HG02981 (cell line): Measurements from ENCODE around the gene DGAT2L6.
"Not testable (repeated sequence)": the region's sequence is repeated elsewhere in the genome, so short reads cannot be mapped to it uniquely, and the experiment has no call there.

ENCODE experiments used
- ATAC-seq: cut with Tn5 transposase; IDR thresholded peaks from one replicate; pipeline ENCODE4 v1.9.1; 2021; ENCODE audit warnings: mild to moderate bottlenecking, moderate library complexity; ENCODE audit not compliant: unreplicated experiment

The DGAT2L6 gene

DNA sequence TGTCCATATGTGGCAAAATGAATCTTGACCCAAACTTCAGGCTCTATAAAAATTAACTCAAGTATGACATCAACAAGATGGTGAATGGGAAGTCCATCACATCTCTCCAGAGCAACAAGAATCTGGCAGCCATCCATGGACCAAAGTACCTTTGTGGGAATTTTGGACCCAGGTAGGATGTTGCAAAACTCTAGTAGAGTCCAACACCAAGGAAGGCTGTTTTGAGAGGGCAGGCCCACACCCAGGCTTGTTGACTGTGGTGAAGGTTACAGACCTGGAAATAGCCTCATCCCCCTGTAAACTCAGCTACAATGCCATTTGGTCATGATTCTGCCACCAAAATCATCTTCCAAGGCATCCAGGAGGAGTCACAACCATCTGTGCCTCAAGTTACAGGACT lies 12.9 kb downstream of the DGAT2L6 start:
- no peak for ATAC-seq

DNA sequence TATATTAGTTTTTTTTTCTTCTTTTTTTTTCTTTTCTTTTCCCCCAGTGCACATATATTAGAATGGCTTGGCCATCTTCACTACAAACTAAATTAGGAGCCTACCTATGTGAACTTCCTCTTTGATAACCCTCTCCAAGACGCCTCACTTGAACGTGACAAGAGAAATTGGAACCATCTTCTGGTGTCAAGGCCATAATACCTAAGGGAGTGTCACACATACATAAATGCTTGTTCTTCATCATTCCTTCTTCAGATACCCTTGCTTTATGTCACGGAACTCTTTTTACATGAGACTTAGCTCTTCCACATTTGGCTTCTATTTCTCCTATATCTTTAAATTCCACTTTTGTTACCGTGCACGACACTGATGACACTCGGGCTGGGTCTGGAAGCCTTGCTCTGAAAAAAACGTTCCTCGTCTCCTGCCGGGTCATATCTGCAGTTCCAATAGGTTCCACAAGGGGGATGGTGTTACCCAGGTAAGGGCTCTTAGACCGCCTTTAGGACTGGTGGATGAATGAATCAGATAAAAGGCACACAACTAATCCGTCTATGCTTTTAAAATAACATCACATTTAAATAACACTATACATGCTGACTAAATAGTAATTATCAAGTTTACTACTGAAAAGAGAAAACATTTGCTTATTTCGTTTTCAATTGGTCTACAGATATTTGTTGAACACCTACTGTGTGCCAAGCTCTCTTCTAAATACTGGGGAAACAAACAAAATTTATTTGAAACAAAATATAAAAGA lies 19.9 kb downstream of the DGAT2L6 start:
- ATAC-seq = peak; percentile 75

DNA sequence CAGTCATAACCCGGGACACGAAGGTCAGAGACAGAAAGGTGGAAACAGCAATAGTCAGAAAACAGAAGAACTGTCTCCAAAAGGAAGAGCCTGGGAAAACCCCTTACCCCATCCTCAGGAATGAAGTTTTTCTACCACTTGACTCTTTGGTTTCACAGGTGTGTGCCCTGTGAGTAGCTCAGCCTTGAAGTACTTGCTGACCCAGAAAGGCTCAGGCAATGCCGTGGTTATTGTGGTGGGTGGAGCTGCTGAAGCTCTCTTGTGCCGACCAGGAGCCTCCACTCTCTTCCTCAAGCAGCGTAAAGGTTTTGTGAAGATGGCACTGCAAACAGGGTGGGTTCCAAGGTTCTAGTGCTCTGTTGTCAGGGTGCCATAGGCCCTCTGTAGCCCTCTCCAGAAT lies 24.4 kb downstream of the DGAT2L6 start:
- ATAC-seq = no peak

DNA sequence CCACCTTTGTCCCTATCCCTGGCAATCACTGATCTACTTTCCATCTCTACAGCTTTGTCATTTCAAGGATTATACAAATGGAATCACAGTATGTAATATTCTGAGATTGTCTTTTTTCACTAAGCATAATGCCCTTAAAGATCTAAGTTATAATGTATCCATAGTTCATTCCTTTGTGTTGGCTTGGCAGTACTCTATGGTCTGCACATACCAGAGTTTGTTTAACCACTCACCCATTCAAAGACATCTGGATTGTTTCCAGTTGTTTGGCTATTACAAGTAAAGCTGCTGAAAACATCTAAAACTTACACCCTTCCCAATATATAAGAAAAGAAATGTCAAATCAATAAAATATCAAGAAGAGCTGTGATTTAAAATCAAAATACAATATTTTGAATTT lies 31.2 kb downstream of the DGAT2L6 start:
- no peak for ATAC-seq

DNA sequence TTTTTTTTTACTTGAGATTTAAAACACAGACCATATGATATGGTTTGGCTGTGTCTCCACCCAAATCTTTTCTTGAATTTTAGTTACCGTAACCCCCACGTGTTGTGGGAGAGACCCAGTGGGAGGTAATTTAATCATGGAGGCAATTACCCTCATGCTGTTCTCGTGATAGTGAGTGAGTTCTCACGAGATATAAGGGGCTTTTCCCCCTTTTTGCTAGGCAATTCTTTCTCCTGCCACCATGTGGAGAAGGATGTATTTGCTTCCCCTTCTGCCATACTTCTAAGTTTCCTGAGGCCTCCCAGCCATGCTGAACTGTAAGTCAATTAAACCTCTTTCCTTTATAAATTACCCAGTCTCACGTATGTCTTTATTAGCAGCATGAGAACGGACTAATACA lies 32.3 kb downstream of the DGAT2L6 start:
- not testable (repeated sequence) for ATAC-seq

DNA sequence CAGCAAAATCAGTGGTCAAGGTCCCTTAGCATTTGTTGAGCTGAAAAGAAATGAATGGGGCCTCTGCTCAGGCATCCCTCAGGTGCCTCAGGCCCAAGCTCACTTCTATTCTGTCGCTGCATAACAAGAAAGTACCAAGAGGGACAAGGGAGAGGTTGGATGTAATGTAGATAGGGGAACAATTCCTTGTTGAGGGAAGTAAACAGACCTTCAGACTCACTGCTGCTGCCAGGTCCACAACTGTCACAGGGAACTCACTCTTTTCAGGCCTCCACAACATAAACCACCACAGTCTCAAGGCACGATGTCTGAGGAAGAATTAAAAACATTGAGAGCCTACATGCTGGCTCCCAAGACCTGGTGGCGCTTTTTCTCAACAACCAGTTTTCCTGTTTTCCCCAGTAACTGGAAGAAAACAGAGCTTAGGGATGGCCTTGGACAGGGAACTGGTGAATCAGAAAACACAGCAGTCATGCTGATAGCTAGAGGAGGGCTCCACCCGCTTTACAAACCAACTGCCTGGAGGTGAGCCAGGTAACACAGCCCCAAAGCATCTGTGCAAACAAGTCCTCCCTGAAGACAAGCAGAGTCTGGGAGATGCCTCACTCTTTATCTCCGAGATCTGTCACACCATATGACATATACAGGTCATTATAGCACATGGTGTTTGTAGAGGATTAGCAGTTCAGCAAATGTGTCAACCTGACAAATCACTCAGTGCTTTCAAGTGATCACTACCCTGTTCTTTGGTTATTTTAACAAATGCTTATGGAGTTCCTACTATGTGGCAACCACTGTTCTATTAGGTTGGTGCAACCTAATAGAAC lies 42.9 kb downstream of the DGAT2L6 start:
- ATAC-seq = no peak

DNA sequence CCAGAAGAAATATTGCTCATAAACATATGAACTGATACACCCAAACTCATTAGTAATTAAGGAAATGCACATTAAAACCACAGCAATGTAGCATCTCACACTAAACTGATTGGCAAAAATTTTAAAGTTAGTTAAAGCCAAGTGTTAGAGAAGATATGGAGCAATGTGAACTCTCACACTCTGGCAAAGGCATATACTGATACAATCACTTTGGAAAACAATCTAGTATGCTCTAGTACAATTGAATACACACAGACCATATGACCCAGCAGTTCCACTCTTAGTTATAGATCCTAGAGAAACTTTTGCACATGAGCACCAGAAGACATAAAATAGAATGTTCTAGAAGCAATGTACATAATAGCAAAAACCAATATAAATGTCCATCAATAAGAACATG lies 48.8 kb downstream of the DGAT2L6 start:
- no peak for ATAC-seq

DNA sequence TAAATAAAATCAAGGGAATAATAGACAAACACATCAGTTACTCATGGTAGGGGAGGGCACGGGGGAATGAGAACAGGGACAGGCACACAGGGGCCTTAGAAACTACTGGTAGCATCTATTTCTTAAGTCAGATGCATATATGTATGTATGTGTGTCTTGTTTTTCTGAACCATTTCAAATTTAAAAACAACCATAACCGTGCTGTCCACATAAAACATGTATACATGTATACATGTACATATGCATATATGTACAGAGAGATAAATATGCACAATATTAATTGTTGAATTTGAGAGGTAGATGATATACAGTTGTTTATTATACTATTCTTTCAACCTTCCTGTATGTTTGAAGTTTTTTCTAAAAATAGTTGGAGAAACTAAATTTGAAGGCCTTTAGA lies 49.4 kb downstream of the DGAT2L6 start:
- ATAC-seq = no peak

DNA sequence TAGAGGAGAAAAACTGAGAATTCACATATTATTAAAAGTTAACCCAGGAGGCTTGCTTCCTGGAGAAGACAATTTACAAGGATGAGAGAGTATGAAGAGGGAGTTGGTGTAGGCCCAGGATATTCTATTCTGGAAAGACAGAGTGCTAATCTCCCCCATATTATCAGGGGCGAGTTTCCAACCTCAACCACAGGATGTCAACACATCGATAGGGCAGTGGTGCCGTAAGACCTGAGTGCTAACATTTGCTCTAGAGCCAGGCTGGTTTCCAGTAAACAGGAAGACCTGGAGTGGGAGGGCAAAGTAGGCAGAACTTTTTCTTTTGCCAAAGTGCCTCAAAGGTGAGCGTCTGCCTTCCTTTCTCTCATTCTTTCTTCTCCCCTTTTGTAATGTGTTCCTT lies 54.4 kb downstream of the DGAT2L6 start:
- no peak for ATAC-seq

DNA sequence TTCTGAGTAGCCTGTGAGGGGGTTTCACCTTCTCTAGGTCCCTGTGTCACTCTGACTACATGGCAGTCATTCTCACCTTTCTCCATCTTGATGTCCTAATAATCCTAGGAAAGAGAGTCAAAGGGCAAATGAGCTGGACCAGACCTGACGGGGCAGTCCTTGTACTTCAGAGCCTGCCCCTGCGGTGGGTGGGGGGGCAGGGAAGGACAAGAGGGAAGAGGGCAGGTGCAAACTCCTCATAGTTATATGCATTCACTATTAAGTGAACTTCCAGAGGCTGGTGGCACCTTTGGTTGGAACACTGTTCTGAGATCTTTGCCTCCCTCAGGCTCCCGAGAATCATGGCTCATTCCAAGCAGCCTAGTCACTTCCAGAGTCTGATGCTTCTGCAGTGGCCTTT lies 57.1 kb downstream of the DGAT2L6 start, which contains the start of gene AWAT1:
Gene AWAT1, plus strand, starts transcription at position 301 of the 400 bp plus-strand sequence. Its CDS starts 41 bp downstream, at position 342.
- ATAC-seq = no peak

DNA sequence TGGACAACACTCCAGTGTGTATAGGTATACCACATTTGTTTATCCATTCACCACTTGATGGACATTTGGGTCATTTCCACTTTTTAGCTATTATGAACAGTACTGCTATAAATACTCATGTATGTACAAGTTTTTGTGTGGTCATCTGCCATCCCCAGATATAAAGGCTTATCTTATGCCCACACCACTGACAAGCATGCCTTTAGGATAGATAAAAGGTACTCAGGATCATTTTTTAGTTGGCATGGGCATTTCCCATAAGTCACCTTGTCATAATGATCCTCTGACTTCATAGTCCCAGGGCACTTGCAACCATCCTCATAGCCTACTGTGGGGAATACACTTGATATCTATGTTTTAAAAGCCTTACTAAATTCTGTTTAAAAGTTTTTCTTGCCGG lies 63.5 kb downstream of the DGAT2L6 start:
- no peak for ATAC-seq

DNA sequence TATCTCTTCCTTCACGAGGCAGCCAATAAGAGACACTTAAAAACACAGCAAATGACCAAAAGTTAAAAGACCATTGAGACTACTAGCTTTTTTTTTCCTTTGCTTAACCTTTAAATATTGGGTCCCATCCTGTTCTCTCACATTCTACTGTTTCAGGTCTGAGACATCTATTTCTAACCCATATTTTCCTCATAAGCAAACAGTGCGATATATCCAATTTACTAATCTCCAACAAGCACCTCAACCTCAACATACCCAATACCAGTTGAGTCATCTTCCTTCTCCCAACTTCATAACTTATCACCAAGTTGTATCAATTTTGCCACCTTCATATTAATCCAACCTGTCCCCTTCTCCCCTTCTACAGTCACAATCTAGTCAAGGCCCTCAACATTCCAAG lies 64.2 kb downstream of the DGAT2L6 start:
- ATAC-seq = no peak

DNA sequence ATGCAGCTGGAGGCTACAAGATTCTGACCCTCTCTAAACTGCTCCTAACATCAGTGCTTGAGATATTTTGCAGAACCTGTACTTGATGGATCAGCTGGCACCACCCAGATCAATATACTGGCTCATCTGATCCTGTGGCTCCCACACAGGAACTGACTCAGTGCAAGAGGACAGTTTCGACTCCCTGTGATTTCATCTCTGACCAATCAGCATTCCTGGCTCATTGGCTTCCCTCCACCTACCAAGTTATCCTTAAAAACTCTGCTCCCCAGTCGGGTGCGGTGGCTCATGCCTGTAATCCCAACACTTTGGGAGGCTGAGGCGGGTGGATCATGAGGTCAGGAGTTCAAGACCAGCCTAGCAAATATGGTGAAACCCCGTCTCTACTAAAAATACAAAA lies 66.3 kb downstream of the DGAT2L6 start:
- not testable (repeated sequence) for ATAC-seq

DNA sequence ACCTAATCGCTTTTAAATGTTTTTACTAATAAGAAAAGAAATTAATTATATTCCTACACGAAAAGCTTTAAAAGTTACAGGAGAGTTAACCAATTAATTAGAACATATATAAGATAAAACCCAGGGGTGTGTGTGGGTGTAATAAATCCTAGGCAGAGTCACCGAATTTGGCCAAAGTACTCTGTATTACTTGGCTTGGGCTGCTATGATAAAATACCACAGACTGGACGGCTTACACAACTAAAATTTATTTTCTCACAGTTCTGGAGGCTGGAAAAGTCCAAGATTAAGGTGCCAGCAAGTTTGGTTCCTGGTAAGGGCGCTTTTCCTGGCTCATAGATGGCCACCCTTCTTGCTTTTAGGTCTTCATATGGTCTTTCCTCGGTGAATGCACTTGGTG lies 67.6 kb downstream of the DGAT2L6 start:
- no peak for ATAC-seq

DNA sequence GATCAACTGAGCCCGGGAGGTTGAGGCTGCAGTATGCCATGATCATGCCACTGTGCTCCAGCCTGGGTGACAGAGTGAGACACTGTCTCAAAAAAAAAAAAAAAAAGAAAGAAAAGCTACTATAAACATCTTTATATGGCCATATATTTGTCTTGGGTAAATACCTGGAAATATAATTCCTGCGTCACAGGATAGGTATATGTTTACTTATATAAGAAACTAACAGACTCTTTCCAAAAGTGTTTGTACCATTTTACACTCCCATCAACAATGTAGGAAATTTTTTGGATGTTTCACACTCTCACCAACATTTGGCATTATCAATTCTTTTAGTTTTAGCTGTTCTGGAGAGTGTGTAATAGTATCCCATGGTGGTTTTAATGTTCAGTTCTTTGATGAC lies 70.0 kb downstream of the DGAT2L6 start:
- no peak for ATAC-seq

DNA sequence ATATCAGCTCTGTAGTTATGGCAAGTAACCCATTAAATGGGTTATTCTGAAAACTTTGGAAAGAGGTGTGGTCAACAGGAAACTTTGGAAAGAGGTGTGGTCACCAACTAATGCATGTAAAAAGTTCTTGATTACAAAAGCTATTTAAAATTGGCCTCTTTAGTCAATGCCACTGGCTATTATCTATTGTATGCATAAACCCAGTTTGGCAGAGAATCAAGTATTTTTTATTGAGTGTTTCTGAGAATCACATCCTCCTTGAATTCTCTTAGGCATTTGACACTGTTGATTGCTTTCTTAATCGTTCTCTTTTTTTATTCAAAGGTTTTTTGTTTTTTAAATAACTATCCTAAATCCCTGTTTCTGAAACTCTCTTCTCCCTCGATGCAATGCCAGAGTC lies 75.2 kb downstream of the DGAT2L6 start:
- ATAC-seq = no peak

DNA sequence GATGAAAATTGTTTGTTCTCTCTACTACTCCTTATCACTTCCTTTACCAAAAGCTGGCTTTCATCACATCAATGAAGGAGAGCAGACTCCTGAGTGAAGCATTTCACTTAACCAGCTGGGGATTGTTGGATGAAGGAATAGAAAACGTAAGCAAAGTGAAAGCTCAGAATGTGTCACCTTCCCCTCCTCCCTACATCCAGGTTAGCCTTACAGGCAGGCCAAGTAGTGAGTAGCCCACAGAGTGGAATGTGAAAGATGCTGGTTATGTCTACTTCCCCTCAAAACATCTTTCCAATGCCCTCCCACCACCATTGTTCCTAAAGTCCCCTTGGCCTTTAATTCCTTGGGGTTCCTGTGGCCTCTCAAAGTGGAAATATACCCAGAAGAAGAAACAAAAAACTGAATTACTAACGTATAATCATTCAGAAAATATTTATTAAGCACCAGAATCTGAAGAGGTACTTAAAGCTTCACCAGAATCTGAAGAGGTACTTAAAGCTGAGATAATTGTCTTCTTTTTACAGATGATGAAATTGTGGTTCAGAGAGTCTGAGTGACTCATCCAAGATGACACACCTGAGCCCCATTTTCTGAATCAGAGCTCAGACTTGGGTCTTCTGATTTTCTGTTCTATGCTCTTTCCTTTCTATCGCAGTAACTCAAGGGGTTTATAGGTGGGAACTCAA lies 76.2 kb downstream of the DGAT2L6 start:
- ATAC-seq = no peak

DNA sequence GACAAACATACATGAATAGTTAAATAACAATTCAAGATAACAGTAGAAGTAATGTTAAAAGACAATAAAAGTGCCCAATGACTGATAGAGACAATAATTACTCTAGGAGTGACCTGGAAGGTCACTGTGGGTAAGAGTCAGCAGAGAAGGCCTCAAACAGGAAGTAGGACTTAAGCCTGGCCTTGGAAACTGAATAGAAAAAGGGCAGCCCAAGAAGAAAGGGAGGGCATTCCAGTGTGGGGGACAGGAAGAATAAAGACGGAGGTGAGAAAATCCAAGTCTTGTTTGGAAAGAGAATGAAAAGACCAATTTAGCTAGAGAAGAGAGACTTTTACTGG lies 76.7 kb downstream of the DGAT2L6 start:
- no peak for ATAC-seq

DNA sequence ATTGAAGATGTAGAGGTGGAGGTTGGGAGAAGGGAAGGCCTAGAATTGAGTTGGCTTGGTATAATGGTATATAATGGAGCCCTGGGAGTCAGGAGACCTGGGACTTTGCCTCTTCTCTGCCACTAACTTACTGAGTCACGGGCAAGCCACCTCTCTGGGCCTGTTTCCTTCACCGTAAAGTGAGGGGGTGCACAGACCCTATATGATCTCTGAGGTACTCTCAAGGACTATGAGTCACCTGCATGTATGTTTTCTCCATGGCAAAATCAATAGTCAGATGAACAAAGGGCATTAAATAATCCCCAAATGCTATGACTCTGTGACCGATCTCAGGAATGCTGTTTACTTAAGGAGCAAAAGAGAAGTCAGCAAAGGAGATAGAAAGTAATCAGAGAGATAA lies 77.6 kb downstream of the DGAT2L6 start:
- no peak for ATAC-seq
